Mammary epithelial cell (primary cell): Measurements from ENCODE around the gene MOB3A.

Experiments
- EZH2 ChIP-seq: IDR thresholded peaks from 2 replicates; pipeline ENCODE4 v1.6.1; 2012; ENCODE audit warnings: low read length, inconsistent platforms, borderline replicate concordance
- TF ChIP-seq, protein P1 (sequence below), 2 donors: IDR thresholded peaks in 1 of 2; conservative IDR thresholded peaks in 1 of 2; 2 replicates each; pipeline ENCODE4 v1.5.1; 2011 to 2012; ENCODE audit warnings: inconsistent platforms in 2 of 2, low read length in 2 of 2, mild to moderate bottlenecking in 2 of 2, control low read depth in 1 of 2, low read depth in 1 of 2; ENCODE audit not compliant: insufficient read depth in 1 of 2; ENCODE audit errors: extremely low read depth in 1 of 2

DNA sequence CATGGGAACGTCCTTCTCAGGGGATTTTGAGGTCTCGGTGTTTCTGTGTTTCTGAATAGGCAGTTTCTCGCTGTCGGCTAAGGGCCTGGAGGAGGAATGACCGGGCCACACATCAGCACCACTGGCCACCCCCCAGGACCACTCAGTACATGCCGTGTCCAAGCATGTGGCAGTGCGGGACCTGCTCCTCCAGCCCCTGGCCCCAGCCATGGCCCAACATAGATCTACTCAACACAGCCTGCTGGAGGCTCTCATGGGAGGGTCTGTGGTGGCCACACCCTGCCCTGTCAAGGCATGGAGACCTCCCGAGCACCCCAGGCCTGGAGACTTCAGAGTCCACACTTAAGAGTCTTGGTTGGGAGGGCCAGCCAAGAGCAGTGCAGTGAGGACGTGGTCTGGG lies 18.1 kb upstream of the MOB3A start:
- TF ChIP-seq EZH2: no peak
- TF ChIP-seq, protein P1, sequence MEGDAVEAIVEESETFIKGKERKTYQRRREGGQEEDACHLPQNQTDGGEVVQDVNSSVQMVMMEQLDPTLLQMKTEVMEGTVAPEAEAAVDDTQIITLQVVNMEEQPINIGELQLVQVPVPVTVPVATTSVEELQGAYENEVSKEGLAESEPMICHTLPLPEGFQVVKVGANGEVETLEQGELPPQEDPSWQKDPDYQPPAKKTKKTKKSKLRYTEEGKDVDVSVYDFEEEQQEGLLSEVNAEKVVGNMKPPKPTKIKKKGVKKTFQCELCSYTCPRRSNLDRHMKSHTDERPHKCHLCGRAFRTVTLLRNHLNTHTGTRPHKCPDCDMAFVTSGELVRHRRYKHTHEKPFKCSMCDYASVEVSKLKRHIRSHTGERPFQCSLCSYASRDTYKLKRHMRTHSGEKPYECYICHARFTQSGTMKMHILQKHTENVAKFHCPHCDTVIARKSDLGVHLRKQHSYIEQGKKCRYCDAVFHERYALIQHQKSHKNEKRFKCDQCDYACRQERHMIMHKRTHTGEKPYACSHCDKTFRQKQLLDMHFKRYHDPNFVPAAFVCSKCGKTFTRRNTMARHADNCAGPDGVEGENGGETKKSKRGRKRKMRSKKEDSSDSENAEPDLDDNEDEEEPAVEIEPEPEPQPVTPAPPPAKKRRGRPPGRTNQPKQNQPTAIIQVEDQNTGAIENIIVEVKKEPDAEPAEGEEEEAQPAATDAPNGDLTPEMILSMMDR (conservative IDR thresholded peaks at IDR 0.05 in 1 of 2, IDR thresholded peaks at IDR 0.05 in 1 of 2; ENCODE audit: extremely low read depth in 1 of 2, insufficient read depth in 1 of 2, low read depth in 1 of 2, low read length in 2 of 2): no peak
